Activated T-cell treated with anti-CD3 and anti-CD28 coated beads, Interleukin-2, amount 50 U/mL, for 48 hours (primary cell): ENCODE data around the gene ROPN1.
"Not testable (repeated sequence)": the region's sequence is repeated elsewhere in the genome, so short reads cannot be mapped to it uniquely, and the experiment has no call there.

Source experiments
- DNase-seq, 2 experiments: peaks; one replicate each; pipeline ENCODE4 v3.0.0-alpha.2; 2020

The ROPN1 gene

DNA sequence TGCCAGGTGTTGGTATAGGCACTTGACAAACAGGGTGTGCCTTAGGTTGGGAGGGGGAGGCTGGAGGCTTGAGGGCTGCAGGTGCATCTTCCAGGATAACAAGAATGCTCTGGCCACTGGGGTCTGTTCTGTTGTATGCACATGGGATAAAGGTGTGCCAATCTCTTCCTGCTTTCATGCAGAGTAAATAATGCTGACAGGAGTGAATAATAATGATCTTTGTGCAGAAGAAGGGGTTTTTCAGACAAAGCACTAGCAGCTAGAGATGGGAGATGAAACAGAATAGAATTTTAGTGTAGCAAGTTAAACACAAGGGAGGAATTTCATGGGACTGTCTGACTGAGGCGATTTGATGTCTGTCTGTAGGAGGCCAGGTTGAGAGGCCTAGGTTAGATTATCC, 1.9 kb upstream of the ROPN1 start:
- DNase-seq = no peak

DNA sequence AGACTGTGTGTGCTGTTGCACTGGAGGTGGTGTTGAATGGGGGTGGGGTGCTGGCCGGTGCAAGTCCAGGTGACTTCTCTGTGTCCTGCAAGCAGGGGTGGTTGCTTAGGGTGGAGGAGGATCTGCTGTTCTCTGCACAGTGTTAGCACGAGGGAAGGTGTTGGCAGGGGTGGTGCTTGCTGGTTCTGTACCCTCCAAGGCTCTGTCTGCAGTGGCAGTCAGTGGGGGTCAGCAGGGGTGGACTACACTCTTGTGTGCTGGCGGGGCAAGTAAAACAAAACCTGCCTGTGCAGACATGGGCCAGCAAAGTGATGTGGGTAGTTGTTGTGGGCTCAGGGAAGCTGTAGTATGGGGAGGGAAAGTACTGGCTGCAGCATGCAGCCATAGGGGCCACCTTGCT, 5.5 kb downstream of the ROPN1 start:
- no peak for DNase-seq

DNA sequence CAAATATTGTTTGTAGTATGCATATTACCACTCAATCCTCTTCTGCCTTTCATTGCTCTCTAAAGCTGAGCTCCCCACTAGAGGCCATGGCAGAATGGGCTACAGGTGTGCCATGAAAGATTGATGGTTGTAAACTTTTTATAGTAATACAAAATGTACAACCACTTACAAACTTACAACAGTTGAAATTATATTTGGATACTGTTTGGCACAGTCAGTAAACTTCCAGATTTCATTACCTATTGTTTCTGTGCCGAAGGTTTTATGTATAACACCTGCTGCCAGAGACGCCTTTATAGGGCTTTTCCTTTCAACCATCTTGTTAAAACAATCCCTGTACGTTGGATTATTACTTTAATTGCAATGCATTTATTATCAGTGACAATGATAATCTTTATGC, 7.0 kb downstream of the ROPN1 start:
- no peak for DNase-seq

DNA sequence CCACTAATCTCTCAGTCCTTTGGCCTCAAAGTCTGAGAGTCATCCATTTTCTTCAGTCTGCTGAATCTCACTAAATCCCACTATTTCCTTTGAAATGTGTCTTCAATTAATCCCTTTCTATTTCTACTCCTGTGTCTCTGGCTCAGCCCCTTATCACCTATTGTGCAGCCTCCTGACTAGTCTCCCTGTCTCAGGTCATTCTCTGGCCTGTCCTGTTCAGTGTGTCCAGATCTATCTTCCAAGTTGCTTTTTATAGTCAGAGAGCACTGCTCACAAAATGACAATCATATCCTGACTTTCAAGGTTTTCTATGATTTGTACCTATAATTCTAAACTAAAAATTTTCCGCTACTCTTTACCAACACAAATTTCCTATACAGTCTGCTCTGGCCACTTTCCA, 7.6 kb downstream of the ROPN1 start:
- DNase-seq = no peak

DNA sequence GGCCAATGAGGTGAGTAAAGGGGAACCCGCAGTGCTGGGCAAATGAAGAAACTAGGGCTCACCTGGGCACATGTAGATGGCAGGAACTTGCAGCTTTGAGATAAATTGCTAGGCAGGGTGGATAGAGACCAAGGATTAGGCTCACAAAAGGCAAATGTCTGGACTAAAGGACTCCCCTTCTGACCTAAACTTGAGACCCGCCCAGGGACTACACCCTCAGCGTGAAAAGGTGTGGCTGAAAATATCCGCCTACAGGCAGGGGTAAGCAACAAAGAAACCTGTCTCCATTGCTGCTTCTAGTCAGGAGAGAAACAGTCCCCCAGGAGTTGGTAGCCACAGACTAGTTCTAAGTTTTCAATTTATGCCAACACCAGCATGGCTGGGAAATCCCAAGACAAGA, 10.6 kb downstream of the ROPN1 start:
- DNase-seq = not testable (repeated sequence)

DNA sequence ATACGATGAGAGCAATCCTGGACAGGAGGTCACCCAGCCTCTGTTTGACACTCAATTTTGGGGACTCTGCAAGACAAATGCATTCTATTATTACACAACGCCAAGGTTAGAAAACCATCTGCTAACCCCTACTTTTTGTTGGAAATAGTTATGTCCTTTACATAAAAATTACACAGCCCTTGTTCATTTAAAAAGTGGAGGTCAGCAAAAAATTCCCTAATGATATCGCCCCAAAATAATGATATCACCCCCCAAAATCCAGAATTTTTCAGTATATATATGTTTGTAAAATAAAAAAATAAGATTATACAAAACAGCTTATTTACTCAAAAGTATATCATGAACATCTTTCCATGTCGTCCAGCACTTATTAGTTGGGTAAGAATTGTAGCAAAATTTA, 11.4 kb downstream of the ROPN1 start:
- DNase-seq = no peak

DNA sequence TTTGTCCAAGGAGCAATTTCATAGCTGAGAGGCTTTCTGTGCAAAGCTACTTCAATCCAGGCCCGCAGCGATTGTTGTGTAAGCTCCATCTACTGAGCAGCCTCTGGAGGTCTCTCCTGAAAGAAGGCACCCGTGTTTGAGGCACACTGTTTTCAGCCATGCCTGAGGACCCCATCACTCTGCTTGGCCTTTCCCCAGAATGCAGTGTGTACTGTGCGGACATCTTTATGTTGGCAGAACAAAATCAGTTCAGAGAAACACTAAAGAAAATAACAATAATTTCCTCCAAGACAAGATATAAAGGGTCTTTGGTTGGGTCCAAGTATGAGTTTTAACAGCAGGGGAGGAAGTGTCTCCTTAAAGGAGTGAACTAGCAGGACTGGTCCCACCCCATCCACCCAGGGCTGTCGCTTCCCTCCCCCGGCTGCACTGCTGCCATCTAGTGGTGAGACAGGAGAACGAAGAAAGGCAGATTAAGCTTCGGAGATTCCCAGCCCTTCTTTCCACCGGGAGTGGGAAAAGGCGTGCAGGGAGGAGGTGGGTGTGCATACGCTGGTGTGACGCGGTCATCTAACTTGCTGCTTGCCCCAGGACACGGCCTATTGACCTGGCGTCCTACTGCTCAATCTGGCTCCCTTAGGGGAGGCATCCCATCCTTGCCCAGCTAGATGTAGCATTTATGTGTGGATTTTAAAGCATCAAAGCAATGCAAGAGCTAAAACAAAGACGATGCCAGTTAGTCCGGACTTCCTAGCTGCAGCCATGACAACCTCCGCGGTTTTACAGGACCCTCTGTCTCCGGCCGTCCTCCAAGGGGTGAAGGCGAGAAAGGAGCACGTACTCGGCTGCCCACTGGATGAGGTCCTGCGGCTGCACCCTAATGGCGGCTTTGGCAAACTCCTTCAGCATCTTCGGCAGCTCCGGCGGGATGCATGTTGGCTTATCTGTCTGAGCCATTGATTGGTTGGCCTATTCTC, 12.1 kb downstream of the ROPN1 start:
- peak; percentile 35 to 39 for DNase-seq

DNA sequence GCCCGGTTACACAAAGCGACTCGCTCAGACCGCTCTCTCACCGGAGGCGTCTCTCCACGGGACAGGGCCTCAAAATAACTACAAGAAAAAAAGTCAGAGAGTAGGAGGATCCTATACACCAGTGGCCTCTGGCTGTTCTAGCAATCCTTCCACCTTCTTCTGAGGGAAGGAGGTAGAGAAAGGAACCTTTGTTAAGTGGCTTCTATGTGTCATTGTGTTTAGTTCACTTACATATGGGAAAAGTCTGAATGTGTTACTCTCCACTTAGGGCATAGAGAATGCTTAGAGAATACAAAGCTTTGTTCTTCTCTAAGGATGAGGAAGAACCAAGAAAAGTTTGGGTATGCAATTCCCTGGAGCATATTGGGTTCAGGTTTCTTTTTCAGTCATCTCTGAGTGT, 15.0 kb downstream of the ROPN1 start:
- not testable (repeated sequence) for DNase-seq

DNA sequence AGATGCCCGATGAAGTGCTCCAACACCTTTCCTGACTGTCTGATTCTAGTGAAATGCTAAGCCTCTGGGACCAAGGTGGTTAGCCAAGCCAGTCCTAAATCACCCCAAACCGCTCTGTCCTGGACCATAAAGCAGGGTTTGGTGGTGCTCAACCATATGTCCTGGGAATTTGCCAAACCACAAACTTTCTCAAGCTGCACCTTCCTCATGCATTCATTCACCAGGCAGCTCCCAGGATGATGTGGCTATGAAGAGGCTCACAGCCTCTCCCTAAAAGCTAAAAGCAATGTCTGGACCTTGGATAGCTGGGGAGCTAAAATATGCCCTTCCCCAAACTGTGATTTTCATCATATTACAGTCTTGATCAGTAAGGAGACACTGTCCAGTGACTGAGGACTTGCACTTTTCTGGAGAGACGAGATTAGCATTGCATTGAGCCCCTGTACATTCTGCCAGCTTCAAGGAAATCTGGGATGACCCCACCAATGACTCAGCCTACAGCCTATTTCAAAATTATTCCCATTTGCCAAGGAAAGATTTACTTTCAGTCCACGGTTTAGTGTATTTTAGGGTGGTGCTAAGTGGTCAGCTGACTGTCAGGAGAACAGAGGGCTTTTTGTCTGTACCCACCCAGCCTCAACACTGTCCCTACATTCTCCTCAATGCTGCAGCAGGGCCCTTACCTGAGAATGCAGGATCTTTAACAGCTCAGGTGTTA, 15.6 kb downstream of the ROPN1 start:
- DNase-seq = not testable (repeated sequence)

DNA sequence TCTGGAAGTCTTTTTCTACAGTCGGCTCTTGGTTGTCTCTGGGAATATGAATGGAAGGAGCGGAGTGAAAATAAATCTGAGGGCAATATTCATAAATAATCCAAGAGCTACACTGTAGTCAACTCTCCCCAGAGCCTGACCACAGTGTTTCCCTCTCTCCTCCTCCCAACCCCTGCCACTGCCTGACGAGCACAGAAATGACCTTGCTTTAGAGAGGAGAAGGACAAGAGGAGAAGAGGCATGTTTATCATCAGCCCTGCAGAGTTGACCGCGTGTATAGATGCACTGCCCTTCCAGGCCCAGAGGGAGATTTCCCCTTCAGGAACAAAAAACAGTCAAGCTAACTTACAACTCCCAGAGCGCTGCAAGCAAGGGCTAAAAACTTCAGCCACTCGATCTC, 16.9 kb downstream of the ROPN1 start:
- not testable (repeated sequence) for DNase-seq

DNA sequence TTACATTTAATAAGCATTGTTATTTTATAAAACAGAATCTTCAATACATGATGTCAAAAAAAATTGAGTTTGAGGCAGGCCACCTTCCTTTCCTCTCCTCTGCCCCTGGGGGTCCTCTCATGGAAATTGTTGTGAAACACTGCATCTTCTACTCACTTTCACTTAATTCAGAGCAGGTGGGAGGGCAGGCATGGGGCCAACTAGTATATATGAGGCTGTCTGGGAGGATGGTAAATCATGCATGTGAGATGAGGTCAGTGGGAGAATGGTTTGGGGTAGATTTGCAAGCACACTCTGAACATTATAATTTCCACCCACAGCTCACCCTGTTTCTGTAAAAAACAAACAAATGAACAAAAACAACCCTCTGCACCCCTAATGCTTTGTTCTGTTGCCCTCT, 20.5 kb downstream of the ROPN1 start:
- DNase-seq = no peak

DNA sequence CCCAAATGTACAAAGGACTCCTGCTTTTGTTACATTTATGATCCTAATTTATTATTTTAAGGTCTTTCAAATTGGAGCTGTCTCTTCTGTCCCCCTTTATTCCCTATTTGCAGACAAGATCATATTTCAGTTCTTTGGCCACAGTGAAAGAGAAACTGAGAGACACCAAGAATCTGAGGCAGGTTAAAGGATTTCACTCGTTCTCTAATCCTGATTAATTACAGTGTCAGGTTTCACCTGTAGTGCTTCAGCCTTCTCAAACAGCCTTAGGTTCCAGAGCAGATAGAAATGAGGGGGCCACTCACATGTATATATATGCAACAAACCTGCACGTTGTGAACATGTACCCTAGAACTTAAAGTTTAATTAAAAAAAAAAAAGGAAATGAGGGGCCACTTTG, 24.7 kb downstream of the ROPN1 start:
- DNase-seq = not testable (repeated sequence)

DNA sequence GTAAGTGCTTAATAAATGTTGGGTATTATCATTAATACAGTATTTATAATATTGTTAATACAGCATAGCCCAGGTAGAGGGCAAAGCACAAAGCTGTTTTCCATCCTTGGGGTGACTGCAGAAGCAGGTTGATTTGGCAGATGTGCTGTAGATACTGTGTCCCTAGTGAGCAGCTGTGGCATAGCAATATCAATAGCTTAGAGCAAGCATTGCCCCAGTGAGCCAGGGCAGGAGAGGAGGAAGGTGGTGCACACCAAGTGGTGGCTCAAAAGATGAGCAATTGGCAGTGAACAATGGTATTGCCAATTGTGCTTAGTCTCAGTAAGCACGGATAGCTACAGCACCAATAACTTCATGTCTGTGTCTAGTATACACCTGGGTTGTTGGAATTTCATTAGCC, 25.1 kb downstream of the ROPN1 start:
- DNase-seq = not testable (repeated sequence)

DNA sequence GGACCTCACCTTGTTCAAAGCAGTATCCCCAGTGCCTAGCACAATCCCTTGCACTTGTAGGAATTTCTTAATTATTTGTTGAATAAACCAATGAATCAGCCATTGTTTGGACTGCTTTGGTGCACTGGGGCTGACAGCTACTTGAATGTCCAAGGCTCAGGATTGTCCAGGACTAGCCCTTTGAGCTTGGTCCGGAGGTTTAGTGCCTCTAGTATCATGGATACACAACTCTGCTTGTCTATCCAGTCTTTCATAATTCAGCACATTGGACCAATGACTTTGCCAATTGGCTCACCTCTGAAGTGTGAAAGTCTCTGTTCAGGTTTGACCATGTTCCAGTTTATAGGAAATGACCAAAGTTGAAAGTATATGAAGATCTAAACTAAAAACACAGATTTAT, 27.1 kb downstream of the ROPN1 start:
- not testable (repeated sequence) for DNase-seq

DNA sequence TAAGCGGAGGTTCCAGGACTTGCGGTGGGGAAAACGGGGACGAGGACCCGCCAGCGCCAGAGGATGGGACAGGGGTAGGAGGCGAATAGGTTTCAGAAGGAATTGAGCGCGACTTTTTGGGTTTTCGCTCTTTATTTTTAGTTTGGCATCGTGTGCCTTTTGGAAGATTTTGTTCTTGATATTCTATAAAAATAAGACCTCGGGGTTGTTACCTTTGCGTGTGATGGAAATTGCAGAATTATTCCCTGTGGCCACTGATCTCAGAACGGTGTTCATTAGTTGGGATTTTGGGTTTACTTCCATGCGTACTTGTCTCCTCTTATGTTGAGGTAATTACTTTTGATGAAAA, 30.4 kb downstream of the ROPN1 start:
- DNase-seq = no peak

DNA sequence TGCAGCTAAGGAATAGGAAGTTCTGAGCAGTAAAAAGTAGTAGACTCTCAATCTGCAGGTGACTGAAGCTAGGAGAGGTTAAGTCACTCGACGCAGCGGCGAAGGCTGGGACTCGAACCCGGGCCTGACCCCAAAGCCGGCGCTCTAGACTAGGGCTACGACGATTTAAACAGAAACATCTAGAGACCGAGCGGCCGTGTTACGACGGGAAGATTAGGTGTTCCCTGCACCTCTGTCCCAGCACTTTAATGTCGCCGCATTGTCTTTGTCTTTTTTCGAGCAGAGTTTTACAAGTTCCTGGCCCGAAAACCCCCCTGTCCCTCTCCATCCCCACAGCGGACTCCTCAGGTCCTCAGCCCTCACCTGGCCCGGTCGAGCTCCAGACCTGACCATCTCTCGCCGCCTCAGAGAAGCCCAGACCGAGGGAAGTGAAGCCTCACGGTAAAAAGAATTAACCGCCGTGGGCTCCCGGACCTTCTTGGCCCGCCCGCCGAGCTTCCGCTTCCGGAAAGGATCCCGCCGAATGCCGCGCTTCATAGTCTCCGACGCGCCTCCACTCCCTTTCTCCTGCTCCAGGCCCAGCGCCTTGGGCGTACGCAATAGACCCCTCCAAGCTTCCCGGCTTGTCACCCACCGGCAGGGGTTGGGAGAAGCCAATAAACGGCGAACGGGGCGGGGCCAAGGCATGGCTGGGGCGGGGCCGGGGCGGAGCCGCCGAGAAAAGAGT, 31.0 kb downstream of the ROPN1 start, which contains the start of gene CCDC14:
Gene CCDC14, minus strand, starts transcription at position 449 of the 727 bp plus-strand sequence. Its CDS starts 56 bp downstream, at position 393.
- peak; percentile 88 to 89 for DNase-seq

DNA sequence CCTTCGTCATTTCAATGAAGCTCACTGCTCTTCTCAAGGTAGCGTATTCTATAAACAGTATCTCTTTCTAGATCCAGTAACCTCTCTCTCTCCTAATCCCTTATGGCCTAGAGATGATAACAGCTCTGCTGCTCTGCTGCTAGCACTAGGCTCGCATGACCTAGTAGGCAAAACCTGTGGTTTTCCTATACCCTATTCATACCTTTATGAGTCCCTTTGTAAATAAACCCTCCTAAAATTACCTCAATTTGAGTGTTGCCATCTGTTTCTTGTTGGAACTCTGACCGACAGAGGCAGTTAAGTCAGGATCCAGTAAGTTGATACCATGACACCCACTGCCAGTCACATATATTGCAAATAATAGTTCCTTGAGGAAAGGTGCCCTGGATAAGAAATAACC, 38.2 kb downstream of the ROPN1 start:
- DNase-seq = no peak

DNA sequence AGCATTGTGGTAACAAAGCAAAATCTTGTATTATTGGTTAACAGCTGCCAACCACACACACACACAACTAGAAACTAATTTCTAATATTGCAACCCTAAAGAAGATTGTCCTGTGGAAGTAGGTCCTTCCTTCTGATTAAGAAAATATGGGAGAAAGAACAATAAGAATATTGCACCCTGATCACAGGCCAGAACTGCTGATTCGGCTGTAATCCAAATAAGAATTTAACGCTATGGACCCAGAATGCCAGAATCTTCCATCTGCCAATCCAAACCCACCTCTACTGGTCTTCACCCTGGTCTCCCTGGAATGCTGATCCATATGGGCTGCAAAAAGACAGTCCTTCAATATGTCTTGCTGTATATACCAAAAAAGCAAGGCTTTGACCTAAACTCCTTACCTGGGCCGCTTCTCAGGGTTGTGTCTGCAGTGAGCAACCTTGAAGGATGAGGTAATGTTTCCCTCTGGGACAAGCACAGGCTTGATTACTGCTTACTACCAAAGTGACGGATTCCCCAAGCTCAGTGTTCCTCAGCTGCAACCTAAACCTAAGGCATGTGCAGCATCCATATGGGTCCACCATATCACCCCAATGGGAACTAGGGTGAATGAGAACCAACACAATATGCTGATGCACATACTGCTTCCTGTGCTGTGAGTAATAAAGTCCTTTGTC, 38.9 kb downstream of the ROPN1 start:
- DNase-seq = no peak

DNA sequence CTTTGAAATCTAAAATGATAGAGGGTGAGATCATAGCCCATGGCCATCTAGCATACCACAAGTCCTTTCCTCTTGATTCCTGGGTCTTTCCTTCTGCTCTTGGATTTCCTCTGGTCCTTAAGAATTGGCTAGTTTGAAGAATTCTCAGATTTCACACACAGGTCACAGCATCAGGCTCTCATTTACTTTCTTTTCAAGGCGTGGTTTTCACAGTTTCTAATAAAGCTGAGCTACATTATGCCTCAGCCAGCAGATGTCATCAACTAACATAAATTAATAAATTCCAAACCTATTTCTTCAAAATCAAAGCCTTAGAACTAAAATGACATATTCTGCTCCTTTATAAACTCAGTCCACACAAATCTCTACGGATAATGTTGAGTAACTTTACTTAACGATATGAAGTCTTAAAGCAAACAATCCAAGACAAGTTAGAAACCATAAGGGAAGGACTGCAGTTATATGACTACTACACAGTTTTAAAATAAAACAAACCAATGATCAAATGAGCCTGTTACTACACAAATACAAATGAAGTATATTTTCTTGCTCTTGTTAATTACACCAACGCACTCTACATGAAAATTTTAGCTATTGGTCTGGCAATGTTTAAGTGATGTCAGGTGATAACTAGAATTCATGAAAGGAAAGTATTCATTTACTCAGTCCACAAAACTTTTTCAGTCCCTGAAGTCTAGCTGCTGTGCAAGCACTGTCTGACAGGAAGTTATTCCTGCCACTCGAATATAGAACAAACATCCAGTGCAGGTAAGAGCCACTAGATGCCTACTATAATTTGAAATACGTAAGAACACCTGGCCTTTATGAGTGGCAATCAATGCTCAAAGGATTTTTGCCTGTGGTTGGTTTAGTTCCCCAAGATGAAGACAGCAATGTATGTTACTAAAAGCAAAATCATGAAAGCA, 40.1 kb downstream of the ROPN1 start:
- DNase-seq = no peak

DNA sequence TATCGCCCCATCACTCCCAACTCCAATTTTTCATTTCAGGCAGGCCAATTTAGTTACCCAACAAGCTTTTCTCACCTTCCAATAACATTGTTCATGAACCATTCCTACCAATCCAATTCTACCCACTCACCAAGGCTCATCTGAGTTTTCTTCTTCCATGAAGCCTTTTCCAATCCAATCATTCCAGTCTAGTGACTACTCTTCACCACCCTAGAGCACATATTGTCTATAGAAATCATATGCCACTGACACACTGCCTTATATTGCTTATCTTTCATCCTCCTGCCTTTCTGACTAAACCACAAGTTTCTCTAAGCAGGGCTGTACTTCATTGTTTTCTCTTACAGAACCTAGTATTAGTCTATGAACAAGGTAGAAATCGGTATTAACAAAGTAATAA, 42.3 kb downstream of the ROPN1 start:
- DNase-seq = no peak

DNA sequence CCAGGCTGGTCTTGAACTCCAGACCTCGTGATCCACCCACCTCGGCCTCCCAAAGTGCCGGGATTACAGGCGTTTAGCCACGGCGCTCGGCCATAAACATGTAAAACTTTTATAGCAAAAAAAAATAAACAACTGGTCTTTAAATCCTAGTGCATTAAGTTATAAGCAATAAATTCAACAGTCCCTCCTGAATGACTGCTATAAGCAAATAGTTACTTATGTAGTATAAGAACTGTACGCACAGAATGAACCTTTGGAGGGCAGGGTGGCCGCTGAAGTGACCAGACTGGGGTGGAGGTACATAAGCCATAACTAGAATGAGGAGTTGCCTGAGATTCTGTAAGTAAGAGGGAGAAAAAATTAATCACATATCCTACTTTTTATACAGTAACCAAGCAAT, 43.5 kb downstream of the ROPN1 start:
- DNase-seq = no peak

DNA sequence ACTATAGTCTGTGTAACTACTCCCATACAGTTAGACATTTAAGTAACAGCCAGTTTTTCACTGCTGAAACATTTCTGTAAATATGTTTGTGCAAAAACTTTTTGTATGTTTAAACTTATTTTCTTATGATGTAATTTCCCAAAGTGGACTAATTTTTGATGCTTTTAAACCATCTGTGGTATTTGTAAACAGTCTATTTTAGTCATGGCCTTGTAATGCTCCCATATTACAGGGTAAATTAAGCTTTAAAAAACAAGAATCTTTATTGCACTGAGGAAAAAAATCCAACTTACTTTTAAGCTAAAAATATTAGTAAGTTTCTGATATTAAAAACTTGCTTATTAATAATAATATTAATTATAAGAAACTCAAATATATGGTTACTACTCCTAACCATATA, 44.4 kb downstream of the ROPN1 start:
- DNase-seq = no peak
